Spleen (tissue), 13 donors: ENCODE results near the gene UQCRQ. TPM values are rescaled to one million over a fixed set of nuclear protein-coding genes. Genes with fewer than 3 reads are reported as not detected.

Experiments
- DNase-seq: peaks from one replicate; pipeline ENCODE4 v3.0.0-alpha.2; 2020
- H3K27ac ChIP-seq, 8 donors: fragments of 200-600 bp; sonication (generic) in 7 of 8; 1 replicate in 4 of 8; 2 replicates in 4 of 8; pipeline versions ENCODE4 v1.5.0 to v1.8.0; 2016 to 2021; ENCODE audit warnings: inconsistent platforms in 4 of 8, mild to moderate bottlenecking in 4 of 8, moderate library complexity in 1 of 8
- H3K27me3 ChIP-seq, 7 donors: fragments of 200-600 bp; sonication (generic) in 6 of 7; replicated peaks in 1 of 7; 1 replicate in 4 of 7; 2 replicates in 3 of 7; pipeline versions ENCODE4 v1.5.0 to v1.8.0; 2016 to 2021; ENCODE audit warnings: inconsistent platforms in 3 of 7, mild to moderate bottlenecking in 1 of 7
- H3K36me3 ChIP-seq, 6 donors: fragments of 200-600 bp; sonication (generic) in 5 of 6; 1 replicate in 4 of 6; 2 replicates in 2 of 6; pipeline versions ENCODE4 v1.5.0 to v1.8.0; 2016 to 2021; ENCODE audit warnings: inconsistent platforms in 2 of 6
- H3K4me1 ChIP-seq, 6 donors: fragments of 200-600 bp; sonication (generic) in 5 of 6; 1 replicate in 3 of 6; 2 replicates in 3 of 6; pipeline versions ENCODE4 v1.5.0 to v1.8.0; 2016 to 2021; ENCODE audit warnings: inconsistent platforms in 3 of 6
- H3K4me3 ChIP-seq, 8 donors: fragments of 200-600 bp; sonication (generic) in 7 of 8; 1 replicate in 4 of 8; 2 replicates in 4 of 8; pipeline versions ENCODE4 v1.5.0 to v1.8.0; 2016 to 2021; ENCODE audit warnings: inconsistent platforms in 4 of 8, mild to moderate bottlenecking in 4 of 8, moderate library complexity in 2 of 8
- H3K9me3 ChIP-seq, 8 donors: fragments of 200-600 bp; sonication (generic) in 7 of 8; 1 replicate in 4 of 8; 2 replicates in 4 of 8; pipeline versions ENCODE4 v1.5.0 to v1.8.0; 2016 to 2021; ENCODE audit warnings: inconsistent platforms in 4 of 8
- CTCF ChIP-seq, 11 experiments: fragments of 200-600 bp in 7 of 11; fragments of 450-650 bp in 4 of 11; sonication (generic) in 4 of 11; IDR thresholded peaks in 8 of 11; conservative IDR thresholded peaks in 3 of 11; 1 replicate in 7 of 11; 2 replicates in 4 of 11; pipeline versions ENCODE4 v1.4.0 to v1.8.0; 2016 to 2021; ENCODE audit warnings: antibody characterized with exemption in 11 of 11, inconsistent platforms in 4 of 11, mild to moderate bottlenecking in 1 of 11
- POLR2A ChIP-seq, 3 donors: fragments of 450-650 bp; IDR thresholded peaks; one replicate each; pipeline ENCODE4 v1.5.1; 2017; ENCODE audit warnings: antibody characterized with exemption in 3 of 3, mild to moderate bottlenecking in 1 of 3
- POLR2AphosphoS5 ChIP-seq, 3 donors: sonication (generic); formaldehyde crosslinking; IDR thresholded peaks; one replicate each; pipeline ENCODE4 v1.5.1; 2017; ENCODE audit warnings: antibody characterized with exemption in 3 of 3
- WGBS, 5 donors: extraction: QIAGEN DNeasy Blood & Tissue Kit in 3 of 5; methylation state at CpG; one replicate each; pipeline versions ENCODE4 v1.1.5 to v1.1.7; 2013 to 2018; 5-methylcytosine and 5-hydroxymethylcytosine counted together
- intact Hi-C: fragments of 100-400 bp; cut with DNase I; formaldehyde crosslinking; loops from one replicate; pipeline ENCODE4 v1.15.0; 2023; ENCODE audit warnings: low total_unique reads
- long read RNA-seq, 2 donors: transcript quantifications; one replicate each; lab custom pipeline, GENCODE V29; 2026
- polyA plus RNA-seq, 3 donors: library from polyadenylated mRNA; stranded (reverse); fragments of 200-250 nt; gene quantifications; one replicate each; pipeline ENCODE4 v1.2.1, GENCODE V29; 2013
- total RNA-seq, 7 donors: library from RNA; depleted of rRNA in 3 of 7; stranded (reverse); fragments of >200 nt in 3 of 7; fragmentation: NEBNext Ultra II Directional in 4 of 7; extraction: Animal tissue kit (Norgen Biotek cat#: 25700) in 4 of 7; gene quantifications; one replicate each; pipeline versions ENCODE4 v1.1.0 to v1.2.1, GENCODE V29; 2016 to 2021
- donor health status: healthy with polysubstance abuse.
- donor health status: DM: no; HTN: no; CAD: no; lungs with moderate emphysema.
- donor health status: DM: no; HTN: no; CAD: no.
- donor health status: Bipolar disorder and iron deficiency.
- donor health status: healthy.
- donor health status: DM: no; HTN: no; CAD: no.
- donor health status: DM: yes; HTN: yes; CAD: no.

Gene UQCRQ
- 100 to 1,000 TPM in 4 of 7 donors, 10 to 100 TPM in 3; 59.6 to 176 (median 159) TPM for total RNA-seq
- 100 to 1,000 TPM; 175 to 266 (median 192) TPM for polyA plus RNA-seq
- long read RNA-seq, donor 1, transcript UQCRQ-206 (2 exons, 874 nt): minor isoform, 6 of 141 reads
- long read RNA-seq, donor 1, transcript UQCRQ-201 (2 exons, 586 nt): minor isoform, 18 of 141 reads
- long read RNA-seq, donor 1, transcript UQCRQ-203 (3 exons, 839 nt): major isoform, 108 of 141 reads
- long read RNA-seq, donor 1, transcript UQCRQ-202 (3 exons, 429 nt): minor isoform, 9 of 141 reads
- long read RNA-seq, donor 1, partial matches to known transcripts: 0 of 141 reads
- long read RNA-seq, donor 1, other reads (novel, unspliced or antisense): 0 of 141 reads
- long read RNA-seq, donor 2, transcript UQCRQ-201 (2 exons, 586 nt): minor isoform, 13 of 130 reads
- long read RNA-seq, donor 2, transcript UQCRQ-203 (3 exons, 839 nt): major isoform, 102 of 130 reads
- long read RNA-seq, donor 2, transcript UQCRQ-202 (3 exons, 429 nt): minor isoform, 5 of 130 reads
- long read RNA-seq, donor 2, partial matches to known transcripts: 6 of 130 reads
- long read RNA-seq, donor 2, other reads (novel, unspliced or antisense): 0 of 130 reads

GRCh38 chr5:132866342-132867045 is at the start of gene UQCRQ, which contains the start of gene GDF9:
Gene UQCRQ, plus strand, starts transcription at chr5:132866642. Its CDS starts 240 bp downstream, at chr5:132866882.
Gene GDF9, minus strand, starts transcription at chr5:132866469. Its CDS starts 1,936 bp downstream, at chr5:132864533.
- H3K36me3 ChIP-seq: peaks cover 4 to 41% (median 23%) of the 10 kb centered on the region in 6 donors
- 0 to 1% (median 0%) methylated on average over 40 to 55 of the region's 55 CpGs for WGBS, 5 donors
- no peaks in the 10 kb centered on the region for H3K9me3 ChIP-seq
- TF ChIP-seq POLR2AphosphoS5 (IDR thresholded peaks at IDR 0.05): peak; percentile 93 to 98 (median 97)
- TF ChIP-seq CTCF (IDR thresholded peaks at IDR 0.05 in 8 of 11, conservative IDR thresholded peaks at IDR 0.05 in 3 of 11): peak in 6 of 11 experiments; percentile 2 to 45 (median 27)
- no peak for TF ChIP-seq POLR2A (IDR thresholded peaks at IDR 0.05)
- H3K27me3 ChIP-seq: no peaks in the 10 kb centered on the region
- peak within 1 kb of the TSS; percentile 82 to 96 (median 94) for H3K27ac ChIP-seq
- peaks cover 0 to 30% (median 25%) of the 10 kb centered on the region in 6 donors for H3K4me1 ChIP-seq
- DNase-seq: peak; percentile 97
- intact Hi-C loops: no loop called here
- peak within 1 kb of the TSS; percentile 60 to 92 (median 82) for H3K4me3 ChIP-seq

- H3K27ac ChIP-seq: no peak overlapping the region
- 64 to 79% (median 69%) methylated on average over 1 of the region's 1 CpG for WGBS, 5 donors
- H3K4me1 ChIP-seq: peaks cover 10 to 38% (median 25%) of the 10 kb centered on the region in 6 donors
- H3K9me3 ChIP-seq: peaks cover 0 to 4% (median 0%) of the 10 kb centered on the region in 8 donors
- intact Hi-C loops: loop anchor here (10.0 kb wide), 1 partner anchor 292 kb away; no protein-coding TSS in a partner anchor
- peaks cover 0 to 63% (median 41%) of the 10 kb centered on the region in 7 donors for H3K27me3 ChIP-seq
- TF ChIP-seq CTCF (IDR thresholded peaks at IDR 0.05 in 8 of 11, conservative IDR thresholded peaks at IDR 0.05 in 3 of 11) (no peak), POLR2A (IDR thresholded peaks at IDR 0.05) (no peak), POLR2AphosphoS5 (IDR thresholded peaks at IDR 0.05) (no peak)
- no peak for DNase-seq
- H3K4me3 ChIP-seq: no peak overlapping the region
- no peaks in the 10 kb centered on the region for H3K36me3 ChIP-seq
Measured at GRCh38 chr5:132817011-132817410, 49.4 kb upstream of the UQCRQ start.

GRCh38 chr5:132819468-132819867 is 47.0 kb upstream of the UQCRQ start:
- peaks cover 0 to 25% (median 16%) of the 10 kb centered on the region in 6 donors for H3K4me1 ChIP-seq
- 14 to 27% (median 18%) methylated on average over 26 of the region's 26 CpGs for WGBS, 5 donors
- H3K27me3 ChIP-seq: peaks cover 0 to 63% (median 25%) of the 10 kb centered on the region in 7 donors
- intact Hi-C loops: loop anchor here (2.0 to 10.0 kb wide), 2 partner anchors 295 to 435 kb away; no protein-coding TSS in a partner anchor
- no peak overlapping the region for H3K27ac ChIP-seq
- peaks cover 0 to 2% (median 0%) of the 10 kb centered on the region in 8 donors for H3K9me3 ChIP-seq
- no peaks in the 10 kb centered on the region for H3K36me3 ChIP-seq
- no peak for TF ChIP-seq POLR2AphosphoS5 (IDR thresholded peaks at IDR 0.05)
- TF ChIP-seq POLR2A (IDR thresholded peaks at IDR 0.05): no peak
- no peak for TF ChIP-seq CTCF (IDR thresholded peaks at IDR 0.05 in 8 of 11, conservative IDR thresholded peaks at IDR 0.05 in 3 of 11)
- DNase-seq: no peak
- peak overlapping the region in 3 of 8 donors; percentile 15 to 22 (median 20) for H3K4me3 ChIP-seq
